ENCODE data around the gene MAST4.

DNA sequence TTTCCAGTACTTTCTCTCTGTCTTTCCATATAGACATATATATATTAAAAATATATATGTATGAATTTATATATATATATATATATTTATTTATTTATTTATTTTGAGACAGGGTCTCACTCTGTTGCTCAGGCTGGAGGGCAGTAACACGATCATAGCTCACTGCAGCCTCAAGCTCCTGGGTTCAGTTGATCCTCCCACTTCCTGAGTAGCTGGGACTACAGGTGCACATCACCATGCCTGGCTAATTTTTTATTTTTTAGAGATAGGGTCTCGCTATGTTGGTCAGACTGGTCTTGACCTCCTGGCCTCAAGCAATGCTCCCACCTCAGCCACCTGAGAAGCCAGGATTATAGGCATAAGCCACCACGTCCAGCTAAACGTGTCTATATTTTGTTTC is 390.3 kb downstream of the MAST4 start:
- TF ChIP-seq, protein P1, sequence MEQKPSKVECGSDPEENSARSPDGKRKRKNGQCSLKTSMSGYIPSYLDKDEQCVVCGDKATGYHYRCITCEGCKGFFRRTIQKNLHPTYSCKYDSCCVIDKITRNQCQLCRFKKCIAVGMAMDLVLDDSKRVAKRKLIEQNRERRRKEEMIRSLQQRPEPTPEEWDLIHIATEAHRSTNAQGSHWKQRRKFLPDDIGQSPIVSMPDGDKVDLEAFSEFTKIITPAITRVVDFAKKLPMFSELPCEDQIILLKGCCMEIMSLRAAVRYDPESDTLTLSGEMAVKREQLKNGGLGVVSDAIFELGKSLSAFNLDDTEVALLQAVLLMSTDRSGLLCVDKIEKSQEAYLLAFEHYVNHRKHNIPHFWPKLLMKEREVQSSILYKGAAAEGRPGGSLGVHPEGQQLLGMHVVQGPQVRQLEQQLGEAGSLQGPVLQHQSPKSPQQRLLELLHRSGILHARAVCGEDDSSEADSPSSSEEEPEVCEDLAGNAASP (CRISPR knock-in tag; IDR thresholded peaks at IDR 0.05; ENCODE audit: borderline replicate concordance), result no peak
- TF ChIP-seq SP1 (IDR thresholded peaks at IDR 0.05) (no peak), SP1 (CRISPR knock-in tag; IDR thresholded peaks at IDR 0.05) (no peak)

Measured in HepG2 (cell line).